CD14-positive monocyte (primary cell): Measurements from ENCODE around the gene SRPRA. TPM values are rescaled to one million over a fixed set of nuclear protein-coding genes. Genes with fewer than 3 reads are reported as not detected.

Experiments
- DNase-seq, 3 donors: peaks; one replicate each; pipeline ENCODE4 v3.0.0-alpha.2; 2011 to 2022
- H2AFZ ChIP-seq: 2 replicates; pipeline ENCODE4 v1.6.0; 2012; ENCODE audit warnings: mild to moderate bottlenecking, low read depth, low read length, inconsistent platforms; ENCODE audit not compliant: insufficient read depth, poor library complexity, severe bottlenecking
- H3K27ac ChIP-seq, 2 donors: 1 replicate in 1 of 2; 2 replicates in 1 of 2; pipeline ENCODE4 v1.5.1; 2012 to 2013; ENCODE audit warnings: low read length in 2 of 2, control low read depth in 1 of 2, inconsistent platforms in 1 of 2, low read depth in 1 of 2, mild to moderate bottlenecking in 1 of 2
- H3K27me3 ChIP-seq, 2 donors: one replicate each; pipeline versions ENCODE4 v1.6.0 to v1.6.1; 2011 to 2013; ENCODE audit warnings: low read length in 2 of 2; ENCODE audit not compliant: control insufficient read depth in 2 of 2, insufficient read depth in 2 of 2
- H3K36me3 ChIP-seq, 2 donors: replicated peaks in 1 of 2; 1 replicate in 1 of 2; 2 replicates in 1 of 2; pipeline versions ENCODE4 v1.5.1 to v1.6.1; 2012 to 2013; ENCODE audit warnings: low read length in 2 of 2, control low read depth in 1 of 2, inconsistent platforms in 1 of 2, mild to moderate bottlenecking in 1 of 2; ENCODE audit not compliant: insufficient read depth in 2 of 2, control insufficient read depth in 1 of 2
- H3K4me1 ChIP-seq, 2 donors: 1 replicate in 1 of 2; 2 replicates in 1 of 2; pipeline versions ENCODE4 v1.5.1 to v1.6.1; 2012 to 2013; ENCODE audit warnings: low read length in 2 of 2, control low read depth in 1 of 2, inconsistent platforms in 1 of 2, mild to moderate bottlenecking in 1 of 2, moderate library complexity in 1 of 2; ENCODE audit not compliant: insufficient read depth in 2 of 2, control insufficient read depth in 1 of 2
- H3K4me2 ChIP-seq: replicated peaks from 2 replicates; pipeline ENCODE3; 2012; ENCODE audit warnings: low read length, moderate library complexity, mild to moderate bottlenecking; ENCODE audit not compliant: poor library complexity, severe bottlenecking; ENCODE audit errors: extremely low read depth
- H3K4me3 ChIP-seq, 3 experiments: fragments of 200-600 bp in 1 of 3; sonication (generic) in 1 of 3; replicated peaks in 1 of 3; 1 replicate in 2 of 3; 2 replicates in 1 of 3; pipeline ENCODE4 v1.5.1; 2011 to 2013; ENCODE audit warnings: low read length in 3 of 3, mild to moderate bottlenecking in 3 of 3, control low read depth in 2 of 3, low read depth in 2 of 3, inconsistent platforms in 1 of 3, moderate library complexity in 1 of 3
- H3K79me2 ChIP-seq: 2 replicates; pipeline ENCODE4 v1.6.0; 2012; ENCODE audit warnings: mild to moderate bottlenecking, control low read depth, inconsistent platforms, low read length, moderate library complexity; ENCODE audit not compliant: insufficient read depth
- H3K9ac ChIP-seq: 2 replicates; pipeline ENCODE4 v1.6.0; 2017; ENCODE audit warnings: low read length, mild to moderate bottlenecking; ENCODE audit not compliant: insufficient read depth, poor library complexity, severe bottlenecking
- H3K9me3 ChIP-seq, 2 donors: replicated peaks in 1 of 2; 1 replicate in 1 of 2; 2 replicates in 1 of 2; pipeline versions ENCODE4 v1.5.1 to v1.6.1; 2012 to 2013; ENCODE audit warnings: low read length in 2 of 2, control low read depth in 1 of 2; ENCODE audit not compliant: control insufficient read depth in 1 of 2, insufficient read depth in 1 of 2
- H4K20me1 ChIP-seq: 2 replicates; pipeline ENCODE4 v1.6.0; 2012; ENCODE audit warnings: mild to moderate bottlenecking, low read length, control low read depth, moderate library complexity; ENCODE audit not compliant: insufficient read depth
- H3K27ac Mint-ChIP-seq, 7 donors: one replicate each; pipeline ENCODE4 v1.8.0; 2020; ENCODE audit warnings: mild to moderate bottlenecking in 7 of 7, mixed read lengths in 7 of 7, moderate library complexity in 6 of 7, inconsistent platforms in 2 of 7
- H3K27me3 Mint-ChIP-seq, 3 donors: one replicate each; pipeline ENCODE4 v1.8.0; 2021 to 2022; ENCODE audit warnings: low read depth in 3 of 3, mild to moderate bottlenecking in 3 of 3, mixed read lengths in 3 of 3, moderate library complexity in 3 of 3, inconsistent platforms in 1 of 3
- H3K36me3 Mint-ChIP-seq, 2 donors: one replicate each; pipeline ENCODE4 v1.8.0; 2020; ENCODE audit warnings: mixed read lengths in 2 of 2, inconsistent platforms in 1 of 2, mild to moderate bottlenecking in 1 of 2
- H3K4me1 Mint-ChIP-seq: one replicate; pipeline ENCODE4 v1.8.0; 2020; ENCODE audit warnings: mild to moderate bottlenecking, mixed read lengths
- H3K4me3 Mint-ChIP-seq, 2 donors: one replicate each; pipeline ENCODE4 v1.8.0; 2020; ENCODE audit warnings: mild to moderate bottlenecking in 2 of 2, mixed read lengths in 2 of 2, moderate library complexity in 1 of 2
- H3K9me3 Mint-ChIP-seq, 7 donors: one replicate each; pipeline ENCODE4 v1.8.0; 2020 to 2022; ENCODE audit warnings: mixed read lengths in 7 of 7, mild to moderate bottlenecking in 6 of 7, moderate library complexity in 6 of 7, inconsistent platforms in 2 of 7
- WGBS: methylation state at CpG from one replicate; pipeline ENCODE4 v1.1.5; 2013; ENCODE audit warnings: missing lambda C conversion rate; ENCODE audit not compliant: insufficient coverage; 5-methylcytosine and 5-hydroxymethylcytosine counted together
- intact Hi-C, 2 donors: fragments of 100-400 bp; cut with micrococcal nuclease; formaldehyde crosslinking; loops; one replicate each; pipeline versions ENCODE4 v1.15.0 to v1.15.1; 2023
- polyA plus RNA-seq, 3 donors: library from polyadenylated mRNA; depleted of rRNA in 1 of 3; unstranded in 2 of 3; stranded (reverse) in 1 of 3; fragments of 300-500 nt in 2 of 3; fragments of >200 nt in 1 of 3; fragmentation: Illumina TruSeq in 2 of 3; gene quantifications; 1 replicate in 2 of 3; 2 replicates in 1 of 3; pipeline ENCODE4 v1.2.3, GENCODE V29; 2012 to 2021
- TF ChIP-seq, protein P1 (sequence below): fragments of 200-600 bp; IDR thresholded peaks from one replicate; pipeline ENCODE4 v1.8.0; 2022; ENCODE audit warnings: antibody characterized with exemption, mild to moderate bottlenecking

SRPRA gene
- polyA plus RNA-seq, 3 donors: 68.7 to 123 (median 87.6) TPM

DNA sequence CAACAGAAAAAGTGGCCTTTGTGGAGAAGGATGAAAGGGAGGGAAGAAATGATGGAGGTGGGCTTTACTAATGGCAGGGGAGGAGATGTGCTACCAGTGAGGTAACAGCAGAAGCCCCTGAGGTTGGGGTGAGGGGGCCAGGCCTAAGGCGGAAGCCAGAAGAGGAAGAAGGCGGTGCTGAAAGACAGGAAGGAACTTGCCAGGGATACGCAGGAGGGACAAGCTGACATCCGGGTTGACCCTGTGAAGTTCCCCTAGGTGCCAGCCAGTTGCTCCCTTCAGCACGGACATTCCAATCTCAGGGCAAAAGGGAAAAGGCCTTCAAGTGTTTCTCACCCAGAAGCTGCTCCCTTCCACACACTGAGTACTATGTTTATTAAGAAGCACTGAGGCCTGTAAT, 11.9 kb upstream of the SRPRA start:
- Histone ChIP-seq H3K4me2 (peak overlapping the region; percentile 80), H3K4me1 (peaks cover 49 to 59% of the 10 kb centered on the region in 2 donors), H4K20me1 (peaks cover 11% of the 10 kb centered on the region), H3K4me3 (peak overlapping the region in 1 of 3 experiments; percentile 85), H2AFZ (peak overlapping the region; percentile 51), H3K79me2 (peaks cover 38% of the 10 kb centered on the region), H3K36me3 (peaks cover 3 to 18% of the 10 kb centered on the region in 2 donors), H3K9ac (peak overlapping the region; percentile 40), H3K27me3 (no peaks in the 10 kb centered on the region), H3K9me3 (no peaks in the 10 kb centered on the region), H3K27ac (peak overlapping the region; percentile 71 to 93)
- peaks cover 56% of the 10 kb centered on the region for H3K4me1 Mint-ChIP-seq
- WGBS: 0% methylated on average over 5 of the region's 5 CpGs
- H3K9me3 Mint-ChIP-seq: peaks cover 0 to 2% (median 0%) of the 10 kb centered on the region in 7 donors
- peak; percentile 51 to 80 (median 75) for DNase-seq
- intact Hi-C loops: no loop called here
- H3K4me3 Mint-ChIP-seq: peak overlapping the region; percentile 57 to 67
- peaks cover 21 to 28% of the 10 kb centered on the region in 2 donors for H3K36me3 Mint-ChIP-seq
- H3K27ac Mint-ChIP-seq: peak overlapping the region; percentile 80 to 98 (median 95)
- peaks cover 0 to 4% (median 2%) of the 10 kb centered on the region in 3 donors for H3K27me3 Mint-ChIP-seq
- TF ChIP-seq, protein P1, sequence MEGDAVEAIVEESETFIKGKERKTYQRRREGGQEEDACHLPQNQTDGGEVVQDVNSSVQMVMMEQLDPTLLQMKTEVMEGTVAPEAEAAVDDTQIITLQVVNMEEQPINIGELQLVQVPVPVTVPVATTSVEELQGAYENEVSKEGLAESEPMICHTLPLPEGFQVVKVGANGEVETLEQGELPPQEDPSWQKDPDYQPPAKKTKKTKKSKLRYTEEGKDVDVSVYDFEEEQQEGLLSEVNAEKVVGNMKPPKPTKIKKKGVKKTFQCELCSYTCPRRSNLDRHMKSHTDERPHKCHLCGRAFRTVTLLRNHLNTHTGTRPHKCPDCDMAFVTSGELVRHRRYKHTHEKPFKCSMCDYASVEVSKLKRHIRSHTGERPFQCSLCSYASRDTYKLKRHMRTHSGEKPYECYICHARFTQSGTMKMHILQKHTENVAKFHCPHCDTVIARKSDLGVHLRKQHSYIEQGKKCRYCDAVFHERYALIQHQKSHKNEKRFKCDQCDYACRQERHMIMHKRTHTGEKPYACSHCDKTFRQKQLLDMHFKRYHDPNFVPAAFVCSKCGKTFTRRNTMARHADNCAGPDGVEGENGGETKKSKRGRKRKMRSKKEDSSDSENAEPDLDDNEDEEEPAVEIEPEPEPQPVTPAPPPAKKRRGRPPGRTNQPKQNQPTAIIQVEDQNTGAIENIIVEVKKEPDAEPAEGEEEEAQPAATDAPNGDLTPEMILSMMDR: no peak

DNA sequence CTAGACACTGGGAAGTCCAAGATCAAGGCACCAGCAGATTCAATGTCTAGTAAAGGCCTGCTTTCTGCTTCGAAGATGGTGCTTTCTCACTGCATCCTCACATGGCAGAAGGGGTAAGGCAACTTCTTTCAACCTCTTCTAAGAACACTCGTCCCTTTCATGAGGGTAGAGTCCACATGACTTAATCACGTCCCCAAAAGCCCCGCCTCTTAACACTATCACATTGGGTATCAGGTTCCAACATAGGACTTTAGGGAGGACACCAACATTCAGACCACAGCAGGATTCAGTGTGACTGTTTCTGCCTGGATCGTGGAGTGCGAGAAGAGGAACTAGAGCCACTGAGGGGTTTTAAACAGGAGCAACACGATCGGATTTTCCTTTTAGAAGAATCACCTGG, 10.5 kb upstream of the SRPRA start:
- H3K27me3 Mint-ChIP-seq: peaks cover 0 to 4% (median 2%) of the 10 kb centered on the region in 3 donors
- peaks cover 33 to 42% of the 10 kb centered on the region in 2 donors for H3K36me3 Mint-ChIP-seq
- Histone ChIP-seq H3K4me2 (no peak overlapping the region), H3K36me3 (peaks cover 12 to 31% of the 10 kb centered on the region in 2 donors), H3K9me3 (no peaks in the 10 kb centered on the region), H2AFZ (peak overlapping the region; percentile 20), H3K27ac (no peak overlapping the region), H3K27me3 (no peaks in the 10 kb centered on the region), H3K79me2 (peaks cover 26% of the 10 kb centered on the region), H3K4me1 (peaks cover 39 to 44% of the 10 kb centered on the region in 2 donors), H3K9ac (no peak overlapping the region), H3K4me3 (no peak overlapping the region), H4K20me1 (peaks cover 2% of the 10 kb centered on the region)
- H3K9me3 Mint-ChIP-seq: peaks cover 0 to 3% (median 0%) of the 10 kb centered on the region in 7 donors
- TF ChIP-seq, protein P1: no peak
- H3K27ac Mint-ChIP-seq: peak overlapping the region in 6 of 7 donors; percentile 2 to 96 (median 94)
- intact Hi-C loops: no loop called here
- no peak for DNase-seq
- WGBS: 76% methylated on average over 5 of the region's 8 CpGs
- H3K4me1 Mint-ChIP-seq: peaks cover 43% of the 10 kb centered on the region
- H3K4me3 Mint-ChIP-seq: no peak overlapping the region
